GM21390 (cell line): ENCODE measurements around the gene TOP1.
"Not testable (repeated sequence)": the region's sequence is repeated elsewhere in the genome, so short reads cannot be mapped to it uniquely, and the experiment has no call there.

ENCODE experiments used
- ATAC-seq: cut with Tn5 transposase; IDR thresholded peaks from one replicate; pipeline ENCODE4 v1.9.1; 2021; ENCODE audit not compliant: unreplicated experiment

Gene TOP1

GRCh38 chr20:41125530-41126457 lies 97.2 kb downstream of the TOP1 start:
- ATAC-seq: no peak

- ATAC-seq: no peak
Observed at GRCh38 chr20:41126719-41127118, 98.1 kb downstream of the TOP1 start.

- ATAC-seq: not testable (repeated sequence)
Observed at GRCh38 chr20:41128317-41128716, 99.7 kb downstream of the TOP1 start.

GRCh38 chr20:41131594-41132387 lies 103.2 kb downstream of the TOP1 start:
- no peak for ATAC-seq

GRCh38 chr20:41132388-41132775 lies 103.8 kb downstream of the TOP1 start:
- not testable (repeated sequence) for ATAC-seq

GRCh38 chr20:41133709-41134361 lies 105.2 kb downstream of the TOP1 start:
- ATAC-seq: no peak

GRCh38 chr20:41134362-41135186 lies 106.0 kb downstream of the TOP1 start:
- no peak for ATAC-seq

GRCh38 chr20:41135187-41135887 lies 106.7 kb downstream of the TOP1 start:
- ATAC-seq: no peak

- peak; percentile 0 for ATAC-seq
Observed at GRCh38 chr20:41135888-41136679, 107.5 kb downstream of the TOP1 start.

GRCh38 chr20:41136680-41137613 lies 108.3 kb downstream of the TOP1 start, which contains the start of gene PLCG1:
Gene PLCG1 (plus strand): TSS chr20:41137543. CDS start chr20:41137642, 99 bp downstream.
- ATAC-seq: peak; percentile 65

- peak; percentile 25 for ATAC-seq
Observed at GRCh38 chr20:41137614-41138474, 109.2 kb downstream of the TOP1 start.

GRCh38 chr20:41138475-41139226 lies 110.0 kb downstream of the TOP1 start:
- ATAC-seq: no peak

GRCh38 chr20:41139227-41140093 lies 110.8 kb downstream of the TOP1 start:
- ATAC-seq: no peak

GRCh38 chr20:41140226-41141133 lies 111.9 kb downstream of the TOP1 start:
- ATAC-seq: no peak
